GM13976 (cell line): ENCODE measurements around the gene UTY.

Source experiments
- DNase-seq: peaks from one replicate; pipeline ENCODE4 v3.0.0; 2012; ENCODE audit warnings: low spot score
- in situ Hi-C: fragments of 300-500 bp; cut with MboI; formaldehyde crosslinking; loops from one replicate; pipeline ENCODE4 v1.12.0; 2022; ENCODE audit warnings: low sequenced_read_pairs, mixed read lengths, inconsistent platforms; ENCODE audit not compliant: unreplicated experiment
- TF ChIP-seq, protein P1 (sequence below): IDR thresholded peaks from 2 replicates; pipeline ENCODE4 v1.5.1; 2012; ENCODE audit warnings: borderline replicate concordance, mild to moderate bottlenecking; ENCODE audit not compliant: insufficient read depth; ENCODE audit errors: extremely low read depth, missing control alignments, control extremely low read depth

UTY gene

DNA sequence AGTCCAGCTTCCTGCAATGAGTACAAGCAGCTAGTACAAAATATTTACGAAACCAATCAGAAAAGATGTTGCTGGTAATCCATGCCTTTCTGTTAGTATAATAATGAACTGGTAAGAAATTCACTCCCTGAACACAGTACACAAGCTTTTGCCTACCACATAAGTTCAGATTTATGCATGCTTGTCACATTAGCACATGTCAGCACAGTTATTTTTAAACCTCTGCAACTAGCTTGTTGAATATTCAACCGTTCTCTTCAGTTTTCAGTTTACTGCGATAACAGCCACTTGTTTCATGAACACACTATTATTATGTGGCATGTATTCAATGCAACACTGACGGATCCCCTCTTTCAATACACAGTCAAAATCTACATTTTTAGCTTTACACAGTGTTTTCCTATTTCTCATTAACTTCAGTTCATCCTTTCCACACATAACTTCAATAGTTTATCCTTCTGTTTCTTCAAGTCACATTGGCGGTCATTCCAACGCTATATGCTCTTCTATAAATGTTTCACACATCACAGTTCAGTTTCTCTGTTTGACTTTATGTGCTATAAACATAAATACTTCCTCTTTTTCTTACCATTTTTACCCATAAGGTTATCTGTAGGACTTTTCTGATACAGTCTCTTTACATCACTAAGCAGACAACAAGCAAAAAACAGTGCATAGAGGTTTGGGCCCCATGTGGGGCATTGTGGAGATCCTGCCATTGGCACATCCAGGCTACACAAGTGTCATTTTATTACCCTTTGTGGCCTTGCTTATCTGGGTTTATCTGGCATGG, 62.8 kb downstream of the UTY start:
- in situ Hi-C loops = no loop called here
- no peak for DNase-seq
- TF ChIP-seq, protein P1, sequence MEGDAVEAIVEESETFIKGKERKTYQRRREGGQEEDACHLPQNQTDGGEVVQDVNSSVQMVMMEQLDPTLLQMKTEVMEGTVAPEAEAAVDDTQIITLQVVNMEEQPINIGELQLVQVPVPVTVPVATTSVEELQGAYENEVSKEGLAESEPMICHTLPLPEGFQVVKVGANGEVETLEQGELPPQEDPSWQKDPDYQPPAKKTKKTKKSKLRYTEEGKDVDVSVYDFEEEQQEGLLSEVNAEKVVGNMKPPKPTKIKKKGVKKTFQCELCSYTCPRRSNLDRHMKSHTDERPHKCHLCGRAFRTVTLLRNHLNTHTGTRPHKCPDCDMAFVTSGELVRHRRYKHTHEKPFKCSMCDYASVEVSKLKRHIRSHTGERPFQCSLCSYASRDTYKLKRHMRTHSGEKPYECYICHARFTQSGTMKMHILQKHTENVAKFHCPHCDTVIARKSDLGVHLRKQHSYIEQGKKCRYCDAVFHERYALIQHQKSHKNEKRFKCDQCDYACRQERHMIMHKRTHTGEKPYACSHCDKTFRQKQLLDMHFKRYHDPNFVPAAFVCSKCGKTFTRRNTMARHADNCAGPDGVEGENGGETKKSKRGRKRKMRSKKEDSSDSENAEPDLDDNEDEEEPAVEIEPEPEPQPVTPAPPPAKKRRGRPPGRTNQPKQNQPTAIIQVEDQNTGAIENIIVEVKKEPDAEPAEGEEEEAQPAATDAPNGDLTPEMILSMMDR = no peak

DNA sequence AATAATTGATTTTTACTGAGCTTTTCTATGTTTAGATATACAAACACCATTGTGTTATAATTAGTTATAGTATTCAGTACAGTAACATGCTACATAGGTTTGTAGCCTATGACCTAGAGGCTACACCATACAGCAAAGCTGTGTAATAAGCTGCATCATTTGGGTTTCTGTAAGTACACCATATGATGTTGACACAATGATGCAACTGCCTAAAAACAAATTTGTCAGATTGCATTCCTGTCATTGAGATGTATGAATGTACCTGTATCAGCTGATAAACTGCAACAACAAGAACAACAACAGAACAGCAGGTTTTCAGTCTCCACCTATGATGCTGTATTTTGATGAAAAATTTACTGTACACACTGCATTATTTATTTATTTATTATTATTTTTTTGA, 64.3 kb downstream of the UTY start:
- DNase-seq = no peak
- in situ Hi-C loops = no loop called here
- TF ChIP-seq, protein P1 = no peak

DNA sequence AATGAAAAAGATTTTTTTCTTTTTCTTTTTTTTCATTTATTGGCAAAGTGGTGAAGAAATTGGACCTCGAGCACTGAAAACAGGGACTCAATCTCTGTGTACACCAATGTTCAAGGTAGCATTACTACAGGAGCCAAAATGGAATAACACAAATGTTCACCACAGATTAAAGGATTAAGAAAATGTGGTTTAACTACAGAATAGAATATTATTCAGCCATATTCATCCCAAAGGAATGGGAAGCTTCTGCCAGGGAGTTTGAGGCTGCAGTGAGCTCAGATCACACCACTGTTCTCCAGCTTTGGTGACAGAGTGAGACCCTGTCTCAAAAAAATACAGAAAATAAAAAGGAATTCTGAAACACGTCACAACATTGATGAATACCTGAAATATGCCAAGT, 81.0 kb downstream of the UTY start:
- no peak for DNase-seq
- in situ Hi-C loops = no loop called here
- TF ChIP-seq, protein P1 = no peak

DNA sequence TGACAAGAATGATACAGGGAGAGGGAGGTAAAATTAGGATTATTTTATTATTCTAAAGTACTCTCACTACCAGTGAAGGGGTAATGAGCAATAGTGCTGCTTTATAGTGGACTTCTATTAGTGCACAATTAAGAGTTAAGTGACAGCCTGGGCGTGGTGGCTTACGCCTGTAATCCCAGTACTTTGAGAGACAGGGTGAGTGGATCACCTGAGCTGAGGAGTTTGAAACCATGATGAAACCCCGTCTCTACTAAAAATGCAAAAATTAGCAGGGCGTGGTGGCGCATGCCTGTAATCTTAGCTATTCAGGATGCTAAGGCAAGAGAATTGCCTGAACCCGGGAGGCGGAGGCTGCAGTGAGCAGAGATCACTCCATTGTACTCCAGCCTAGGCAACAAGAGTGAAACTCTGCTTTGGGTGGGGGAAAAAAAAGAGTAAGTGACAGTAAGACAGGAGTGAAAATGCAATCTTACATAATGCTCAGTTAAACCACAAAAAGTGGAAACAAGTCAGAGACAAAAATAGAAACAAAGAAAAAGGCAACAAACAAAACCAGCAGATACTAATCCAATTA, 98.6 kb downstream of the UTY start:
- TF ChIP-seq, protein P1 = no peak
- DNase-seq = peak; percentile 5
- in situ Hi-C loops = no loop called here

DNA sequence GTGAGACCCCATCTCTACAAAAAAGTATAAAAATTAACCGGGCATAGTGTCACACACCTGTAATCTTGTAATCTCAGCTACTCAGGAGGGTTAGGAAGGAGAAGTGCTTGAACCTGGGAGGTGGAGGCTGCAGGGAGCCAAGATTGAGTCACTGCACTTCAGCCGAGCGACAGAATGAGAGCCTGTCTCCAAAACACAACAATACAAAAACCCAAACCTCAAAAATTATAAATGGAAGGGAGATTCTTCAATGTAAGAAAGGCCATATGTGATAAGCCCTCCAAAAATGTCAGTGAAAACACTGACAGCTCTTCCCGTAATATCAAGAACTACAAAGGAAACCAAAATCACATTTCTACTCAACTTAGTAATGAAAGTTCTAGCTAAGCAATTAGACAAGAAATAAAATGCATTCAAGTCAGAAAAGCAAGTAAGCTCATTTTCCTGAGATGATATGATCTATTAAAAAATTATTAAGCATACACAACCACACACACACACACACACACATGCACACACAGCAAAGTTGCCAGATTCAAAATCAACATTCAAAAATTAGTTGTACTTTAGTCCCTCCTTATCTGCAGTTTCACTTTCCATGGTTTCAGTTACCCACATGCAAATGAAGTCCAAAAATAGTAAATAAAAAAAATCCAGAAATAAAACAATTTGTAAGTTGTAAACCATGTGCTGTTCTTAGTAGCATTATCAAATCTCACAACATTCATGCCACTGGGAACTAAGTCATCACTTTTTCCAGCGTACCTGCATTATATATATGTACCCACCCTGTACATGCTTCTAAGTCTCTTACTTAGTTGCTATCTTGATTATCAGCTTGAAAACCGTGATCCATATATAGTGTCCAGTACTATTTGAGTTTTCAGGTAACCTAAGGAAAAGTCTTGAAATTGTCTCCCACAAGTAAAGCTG, 108.7 kb downstream of the UTY start:
- TF ChIP-seq, protein P1 = no peak
- DNase-seq = no peak
- in situ Hi-C loops = no loop called here

DNA sequence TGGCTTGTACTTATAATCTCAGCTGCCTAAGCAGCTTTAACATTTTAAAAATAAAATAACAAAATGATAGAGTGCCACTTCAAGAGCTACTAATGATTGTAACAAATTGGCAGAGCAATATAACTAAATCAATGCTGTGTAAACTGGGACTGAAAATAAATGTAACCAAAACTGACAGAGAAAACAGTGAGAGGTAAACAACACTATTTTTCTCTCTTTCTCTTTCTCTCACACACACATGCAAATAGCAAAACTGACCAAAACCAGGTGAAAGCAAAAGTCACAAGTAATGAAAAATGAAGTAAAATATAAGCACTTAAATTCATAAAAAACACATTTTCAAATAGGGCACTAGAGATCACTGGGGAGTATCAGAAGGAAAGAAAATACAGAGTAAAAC, 109.6 kb downstream of the UTY start:
- in situ Hi-C loops = no loop called here
- DNase-seq = no peak
- TF ChIP-seq, protein P1 = no peak
